Stimulated activated CD4-positive, alpha-beta T cell treated with anti-CD3 and anti-CD28 coated beads, TNF-alpha, amount 100 ng/mL, for 4 hours (primary cell): ENCODE data around the gene WWOX.

Experiments
- DNase-seq, 3 experiments: peaks; one replicate each; pipeline ENCODE4 v3.0.0-alpha.2; 2020; ENCODE audit warnings: low read depth in 3 of 3

WWOX gene

GRCh38 chr16:78530283-78530682, 430.8 kb downstream of the WWOX start:
- no peak for DNase-seq

- DNase-seq = no peak
Measured at GRCh38 chr16:78535098-78535497, 435.6 kb downstream of the WWOX start.

GRCh38 chr16:78537511-78537910, 438.1 kb downstream of the WWOX start:
- DNase-seq = no peak

- no peak for DNase-seq
Measured at GRCh38 chr16:78538292-78538691, 438.8 kb downstream of the WWOX start.

- DNase-seq = no peak
Measured at GRCh38 chr16:78538919-78539318, 439.5 kb downstream of the WWOX start.

GRCh38 chr16:78542419-78542818, 443.0 kb downstream of the WWOX start:
- DNase-seq = no peak

- DNase-seq = no peak
Measured at GRCh38 chr16:78543023-78543422, 443.6 kb downstream of the WWOX start.

- DNase-seq = no peak
Measured at GRCh38 chr16:78549366-78549765, 449.9 kb downstream of the WWOX start.

GRCh38 chr16:78551487-78552085, 452.1 kb downstream of the WWOX start:
- DNase-seq = no peak

GRCh38 chr16:78552106-78552675, 452.7 kb downstream of the WWOX start:
- DNase-seq = no peak

- no peak for DNase-seq
Measured at GRCh38 chr16:78552716-78553115, 453.3 kb downstream of the WWOX start.

GRCh38 chr16:78553268-78554039, 454.0 kb downstream of the WWOX start:
- no peak for DNase-seq

- no peak for DNase-seq
Measured at GRCh38 chr16:78556421-78556820, 457.0 kb downstream of the WWOX start.

GRCh38 chr16:78560997-78561396, 461.5 kb downstream of the WWOX start:
- DNase-seq = no peak

GRCh38 chr16:78562111-78562510, 462.7 kb downstream of the WWOX start:
- no peak for DNase-seq

GRCh38 chr16:78562650-78563049, 463.2 kb downstream of the WWOX start:
- DNase-seq = no peak

- DNase-seq = no peak
Measured at GRCh38 chr16:78563905-78564304, 464.5 kb downstream of the WWOX start.

GRCh38 chr16:78566397-78567073, 467.1 kb downstream of the WWOX start:
- DNase-seq = no peak

GRCh38 chr16:78570399-78571141, 471.1 kb downstream of the WWOX start:
- DNase-seq = no peak

- DNase-seq = no peak
Measured at GRCh38 chr16:78571434-78571833, 472.0 kb downstream of the WWOX start.

GRCh38 chr16:78571898-78572358, 472.5 kb downstream of the WWOX start:
- no peak for DNase-seq

- no peak for DNase-seq
Measured at GRCh38 chr16:78574571-78574970, 475.1 kb downstream of the WWOX start.
